Esophagus squamous epithelium (tissue), 4 donors: ENCODE results near the gene TOMT.

Experiments
- CTCF ChIP-seq, 6 experiments: fragments of 450-650 bp in 4 of 6; fragments of 200-600 bp in 2 of 6; sonication (generic) in 2 of 6; IDR thresholded peaks; one replicate each; pipeline ENCODE4 v1.5.1; 2016 to 2019; ENCODE audit warnings: antibody characterized with exemption in 6 of 6, mild to moderate bottlenecking in 4 of 6, moderate library complexity in 4 of 6
- POLR2A ChIP-seq, 4 donors: fragments of 450-650 bp; IDR thresholded peaks; one replicate each; pipeline ENCODE4 v1.6.1; 2017; ENCODE audit warnings: antibody characterized with exemption in 4 of 4, mild to moderate bottlenecking in 4 of 4, moderate library complexity in 3 of 4

GRCh38 chr11:72155751-72156150 lies 50.0 kb downstream of the TOMT start:
- TF ChIP-seq CTCF (IDR thresholded peaks at IDR 0.05) (no peak), POLR2A (IDR thresholded peaks at IDR 0.05) (no peak)
